ENCODE data around the gene CRAT.
A peak's percentile ranks its signal among the peaks of the same experiment; 100 is the strongest.

CRAT gene

DNA sequence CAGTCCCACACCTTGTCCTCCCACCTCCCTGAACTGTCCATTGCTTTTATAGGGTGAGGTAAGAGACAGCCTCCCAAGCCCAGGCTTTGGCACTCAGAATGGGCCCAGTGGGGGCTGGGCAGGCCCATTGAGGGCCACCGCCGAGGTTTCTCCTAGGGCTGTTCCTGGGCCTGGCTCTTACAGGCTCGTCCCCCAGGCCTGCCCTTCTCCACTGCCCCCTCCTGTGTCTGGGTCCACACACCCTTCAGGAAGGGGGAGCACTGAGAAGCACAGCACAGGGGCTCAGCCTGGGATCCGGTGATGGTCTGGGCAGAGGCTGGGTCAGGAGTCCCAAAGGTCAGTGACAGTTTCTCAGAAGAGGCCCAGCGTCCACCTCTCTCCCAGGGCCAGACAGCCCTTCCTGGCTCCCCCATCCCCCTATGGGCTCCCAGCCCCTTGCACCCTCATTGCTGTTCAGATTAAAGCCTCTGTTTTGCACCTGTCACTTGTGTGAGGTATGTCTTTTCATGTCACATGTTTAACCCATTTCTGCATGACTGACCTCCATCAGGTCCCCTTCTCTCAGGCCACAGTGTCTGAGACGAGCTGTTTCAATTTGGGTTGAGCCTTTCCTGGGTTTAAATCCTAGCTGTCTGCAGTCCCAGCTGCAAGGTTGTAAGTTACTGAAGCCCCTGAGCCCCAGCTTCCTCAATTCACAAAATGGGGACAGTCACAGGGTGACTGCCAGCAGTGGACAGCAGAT, 38.0 kb upstream of the CRAT start:
- no peak for ATAC-seq (ENCODE audit: insufficient read depth, low read depth)
- no peaks in the 10 kb centered on the region for H3K79me2 ChIP-seq (ENCODE audit: insufficient read depth, low read length)
- H3K27me3 ChIP-seq (ENCODE audit: insufficient read depth, low read length, poor library complexity) = no peaks in the 10 kb centered on the region
- no peaks in the 10 kb centered on the region for H3K9me3 ChIP-seq (ENCODE audit: insufficient read depth, low read length, severe bottlenecking)
- no peak for TF ChIP-seq EZH2 (IDR thresholded peaks at IDR 0.05; ENCODE audit: borderline replicate concordance, low read depth, low read length, severe bottlenecking)
- no peak for TF ChIP-seq CTCF (IDR thresholded peaks at IDR 0.05; ENCODE audit: borderline replicate concordance, extremely low read depth, low read length, poor library complexity, severe bottlenecking)
- no peak overlapping the region for H2AFZ ChIP-seq (ENCODE audit: low read depth, low read length)
- no peaks in the 10 kb centered on the region; the same call in 1 of the 2 replicates for H4K20me1 ChIP-seq (ENCODE audit: insufficient read depth, low read length)
- no peak overlapping the region for H3K27ac ChIP-seq (ENCODE audit: low read length)
- H3K4me2 ChIP-seq (ENCODE audit: insufficient read depth, low read length) = no peak overlapping the region
- H3K4me1 ChIP-seq (ENCODE audit: insufficient read depth, low read length) = no peaks in the 10 kb centered on the region
- H3K36me3 ChIP-seq (ENCODE audit: insufficient read depth, low read length) = peaks cover 39% of the 10 kb centered on the region
- H3K9ac ChIP-seq (ENCODE audit: low read depth, low read length) = no peak overlapping the region
- no peak for DNase-seq
- H3K4me3 ChIP-seq (ENCODE audit: low read depth in 1 of 2, low read length in 2 of 2) = no peak overlapping the region

GRCh38 chr9:129146441-129146941, 35.9 kb upstream of the CRAT start:
- no peak for ATAC-seq (ENCODE audit: insufficient read depth, low read depth)
- H3K27me3 ChIP-seq (ENCODE audit: insufficient read depth, low read length, poor library complexity) = no peaks in the 10 kb centered on the region
- H4K20me1 ChIP-seq (ENCODE audit: insufficient read depth, low read length) = no peaks in the 10 kb centered on the region; the same call in 1 of the 2 replicates

GRCh38 chr9:129145841-129146292, 35.3 kb upstream of the CRAT start:
- Histone ChIP-seq H3K4me3 (ENCODE audit: low read depth in 1 of 2, low read length in 2 of 2) (no peak overlapping the region), H3K4me1 (ENCODE audit: insufficient read depth, low read length) (peaks cover 20% of the 10 kb centered on the region), H3K9ac (ENCODE audit: low read depth, low read length) (no peak overlapping the region), H3K4me2 (ENCODE audit: insufficient read depth, low read length) (no peak overlapping the region), H3K9me3 (ENCODE audit: insufficient read depth, low read length, severe bottlenecking) (no peaks in the 10 kb centered on the region), H3K27ac (ENCODE audit: low read length) (no peak overlapping the region), H4K20me1 (ENCODE audit: insufficient read depth, low read length) (no peaks in the 10 kb centered on the region; the same call in 1 of the 2 replicates), H3K27me3 (ENCODE audit: insufficient read depth, low read length, poor library complexity) (no peaks in the 10 kb centered on the region), H2AFZ (ENCODE audit: low read depth, low read length) (no peak overlapping the region), H3K79me2 (ENCODE audit: insufficient read depth, low read length) (peaks cover 8% of the 10 kb centered on the region), H3K36me3 (ENCODE audit: insufficient read depth, low read length) (peaks cover 62% of the 10 kb centered on the region)
- no peak for ATAC-seq (ENCODE audit: insufficient read depth, low read depth)
- no peak for DNase-seq
- TF ChIP-seq EZH2 (IDR thresholded peaks at IDR 0.05; ENCODE audit: borderline replicate concordance, low read depth, low read length, severe bottlenecking) (no peak), CTCF (IDR thresholded peaks at IDR 0.05; ENCODE audit: borderline replicate concordance, extremely low read depth, low read length, poor library complexity, severe bottlenecking) (no peak)

More at GRCh38 chr9:129146441-129146941, 35.9 kb upstream of the CRAT start:
- peaks cover 13% of the 10 kb centered on the region for H3K4me1 ChIP-seq (ENCODE audit: insufficient read depth, low read length)
- H3K36me3 ChIP-seq (ENCODE audit: insufficient read depth, low read length) = peaks cover 59% of the 10 kb centered on the region
- no peak overlapping the region for H3K4me3 ChIP-seq (ENCODE audit: low read depth in 1 of 2, low read length in 2 of 2)
- H3K9ac ChIP-seq (ENCODE audit: low read depth, low read length) = no peak overlapping the region
- H2AFZ ChIP-seq (ENCODE audit: low read depth, low read length) = no peak overlapping the region
- TF ChIP-seq CTCF (IDR thresholded peaks at IDR 0.05; ENCODE audit: borderline replicate concordance, extremely low read depth, low read length, poor library complexity, severe bottlenecking) (no peak), EZH2 (IDR thresholded peaks at IDR 0.05; ENCODE audit: borderline replicate concordance, low read depth, low read length, severe bottlenecking) (no peak)
- no peak overlapping the region for H3K4me2 ChIP-seq (ENCODE audit: insufficient read depth, low read length)
- no peaks in the 10 kb centered on the region for H3K9me3 ChIP-seq (ENCODE audit: insufficient read depth, low read length, severe bottlenecking)
- DNase-seq = no peak
- peaks cover 2% of the 10 kb centered on the region for H3K79me2 ChIP-seq (ENCODE audit: insufficient read depth, low read length)
- H3K27ac ChIP-seq (ENCODE audit: low read length) = 0 out of 2 replicates have a peak overlapping the region, but pooled peaks have one; percentile 1
